Natural killer cell (primary cell): ENCODE results near the gene SEMA5A. TPM values are rescaled to one million over a fixed set of nuclear protein-coding genes. Genes with fewer than 3 reads are reported as not detected.

Experiments
- ATAC-seq, 3 donors: fragments of 150-1000 bp in 2 of 3; fragments of 200-7000 bp in 1 of 3; cut with Tn5 transposase; 1 replicate in 1 of 3; 2 replicates in 2 of 3; pipeline ENCODE4 v1.10.0; 2021; ENCODE audit warnings: mild to moderate bottlenecking in 2 of 3, moderate library complexity in 2 of 3
- DNase-seq, 2 donors: peaks; one replicate each; pipeline versions ENCODE4 v3.0.0 to v3.0.0-alpha.2; 2013 to 2021; ENCODE audit warnings: mixed read lengths in 1 of 2
- H3K27ac ChIP-seq: one replicate; pipeline ENCODE4 v1.5.1; 2013; ENCODE audit warnings: mild to moderate bottlenecking, low read length
- H3K27me3 ChIP-seq: one replicate; pipeline ENCODE4 v1.6.1; 2013; ENCODE audit warnings: low read length; ENCODE audit not compliant: control insufficient read depth, insufficient read depth
- H3K36me3 ChIP-seq: one replicate; pipeline ENCODE4 v1.6.1; 2013; ENCODE audit warnings: low read length; ENCODE audit not compliant: control insufficient read depth, insufficient read depth
- H3K4me1 ChIP-seq: one replicate; pipeline ENCODE4 v1.6.1; 2013; ENCODE audit warnings: low read length; ENCODE audit not compliant: control insufficient read depth, insufficient read depth
- H3K4me3 ChIP-seq: one replicate; pipeline ENCODE4 v1.5.1; 2013; ENCODE audit warnings: low read length
- H3K9me3 ChIP-seq: one replicate; pipeline ENCODE4 v1.6.1; 2013; ENCODE audit warnings: low read length; ENCODE audit not compliant: control insufficient read depth, insufficient read depth
- H3K27ac Mint-ChIP-seq, 2 donors: one replicate each; pipeline ENCODE4 v1.8.0; 2022; ENCODE audit warnings: mild to moderate bottlenecking in 2 of 2, mixed read lengths in 2 of 2, moderate library complexity in 1 of 2
- H3K27me3 Mint-ChIP-seq, 2 donors: one replicate each; pipeline ENCODE4 v1.8.0; 2022; ENCODE audit warnings: low read depth in 2 of 2, mixed read lengths in 2 of 2
- H3K36me3 Mint-ChIP-seq: one replicate; pipeline ENCODE4 v1.8.0; 2022; ENCODE audit warnings: mixed read lengths
- H3K4me1 Mint-ChIP-seq, 2 donors: one replicate each; pipeline ENCODE4 v1.8.0; 2022; ENCODE audit warnings: mixed read lengths in 2 of 2
- H3K4me3 Mint-ChIP-seq: one replicate; pipeline ENCODE4 v1.8.0; 2022; ENCODE audit warnings: mild to moderate bottlenecking, moderate library complexity, mixed read lengths
- H3K9me3 Mint-ChIP-seq, 2 donors: one replicate each; pipeline ENCODE4 v1.8.0; 2022; ENCODE audit warnings: mixed read lengths in 2 of 2
- WGBS: methylation state at CpG from one replicate; pipeline ENCODE4 v1.1.7; 2013; ENCODE audit warnings: missing lambda C conversion rate; ENCODE audit not compliant: insufficient coverage; 5-methylcytosine and 5-hydroxymethylcytosine counted together
- intact Hi-C: fragments of 100-400 bp; cut with micrococcal nuclease; formaldehyde crosslinking; loops from one replicate; pipeline ENCODE4 v1.14.2; 2022
- total RNA-seq, 4 donors: library from RNA; stranded (reverse); fragments of 120-200 nt in 1 of 4; gene quantifications; one replicate each; pipeline versions ENCODE4 v1.2.3 to v1.2.4, GENCODE V29; 2013 to 2022
- TF ChIP-seq, protein P1 (sequence below): fragments of 200-600 bp; IDR thresholded peaks from one replicate; pipeline ENCODE4 v1.8.0; 2022; ENCODE audit warnings: antibody characterized with exemption

The SEMA5A gene
- total RNA-seq, 3 donors from 2014 or later (not counting 1 experiment from before 2014, with no cell fraction given) = 0.15 TPM; not detected in 2

DNA sequence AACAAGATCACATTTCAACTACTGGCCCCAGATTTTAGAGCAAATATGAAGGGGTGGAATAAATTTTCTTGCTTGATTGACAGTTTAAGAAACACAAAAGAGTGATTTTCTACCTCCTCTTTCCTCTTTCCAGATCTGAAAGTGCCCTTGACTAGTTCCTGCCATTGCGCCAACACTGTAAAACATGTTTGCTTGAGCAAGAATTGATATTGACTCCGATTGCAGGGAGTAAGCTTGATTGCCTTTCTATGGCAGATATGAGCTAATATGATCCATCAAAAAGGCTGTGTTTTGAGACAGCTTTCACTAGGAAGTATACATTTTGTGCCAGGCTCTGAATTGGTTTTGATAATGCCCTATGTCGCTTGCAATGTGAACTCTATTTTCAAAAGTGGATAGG lies 508.8 kb downstream of the SEMA5A start:
- intact Hi-C loops = no loop called here
- no peaks in the 10 kb centered on the region for H3K4me1 ChIP-seq
- TF ChIP-seq, protein P1, sequence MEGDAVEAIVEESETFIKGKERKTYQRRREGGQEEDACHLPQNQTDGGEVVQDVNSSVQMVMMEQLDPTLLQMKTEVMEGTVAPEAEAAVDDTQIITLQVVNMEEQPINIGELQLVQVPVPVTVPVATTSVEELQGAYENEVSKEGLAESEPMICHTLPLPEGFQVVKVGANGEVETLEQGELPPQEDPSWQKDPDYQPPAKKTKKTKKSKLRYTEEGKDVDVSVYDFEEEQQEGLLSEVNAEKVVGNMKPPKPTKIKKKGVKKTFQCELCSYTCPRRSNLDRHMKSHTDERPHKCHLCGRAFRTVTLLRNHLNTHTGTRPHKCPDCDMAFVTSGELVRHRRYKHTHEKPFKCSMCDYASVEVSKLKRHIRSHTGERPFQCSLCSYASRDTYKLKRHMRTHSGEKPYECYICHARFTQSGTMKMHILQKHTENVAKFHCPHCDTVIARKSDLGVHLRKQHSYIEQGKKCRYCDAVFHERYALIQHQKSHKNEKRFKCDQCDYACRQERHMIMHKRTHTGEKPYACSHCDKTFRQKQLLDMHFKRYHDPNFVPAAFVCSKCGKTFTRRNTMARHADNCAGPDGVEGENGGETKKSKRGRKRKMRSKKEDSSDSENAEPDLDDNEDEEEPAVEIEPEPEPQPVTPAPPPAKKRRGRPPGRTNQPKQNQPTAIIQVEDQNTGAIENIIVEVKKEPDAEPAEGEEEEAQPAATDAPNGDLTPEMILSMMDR = no peak
- no peaks in the 10 kb centered on the region for H3K27me3 ChIP-seq
- peaks cover 2% of the 10 kb centered on the region for H3K9me3 ChIP-seq
- H3K4me3 ChIP-seq = no peak overlapping the region
- Mint-ChIP-seq H3K9me3 (peaks cover 7 to 11% of the 10 kb centered on the region in 2 donors), H3K4me1 (no peaks in the 10 kb centered on the region), H3K4me3 (no peak overlapping the region), H3K36me3 (no peaks in the 10 kb centered on the region), H3K27me3 (no peaks in the 10 kb centered on the region), H3K27ac (no peak overlapping the region)
- DNase-seq = no peak
- WGBS = 82% methylated on average over 3 of the region's 3 CpGs
- no peaks in the 10 kb centered on the region for H3K36me3 ChIP-seq
- ATAC-seq = no peak
- no peak overlapping the region for H3K27ac ChIP-seq

DNA sequence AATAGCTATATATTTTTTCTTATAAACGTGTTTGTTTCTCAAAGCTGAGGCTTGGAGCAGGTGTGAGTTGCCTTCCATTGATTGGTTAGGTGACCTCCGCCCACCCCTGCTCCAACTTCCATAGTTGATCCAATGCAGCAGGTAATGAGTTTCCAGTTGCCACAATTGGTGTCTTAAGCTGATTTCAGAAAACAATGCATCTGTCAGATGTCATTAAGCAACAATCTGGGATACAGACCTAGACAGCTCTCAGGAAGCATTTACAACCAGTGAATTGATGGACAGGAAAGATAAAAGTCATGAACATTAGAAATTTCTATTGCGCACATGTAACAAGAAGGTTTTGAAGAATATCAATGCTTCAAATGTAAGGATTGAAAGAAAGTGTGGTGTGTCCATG lies 510.5 kb downstream of the SEMA5A start:
- H3K27ac Mint-ChIP-seq = no peak overlapping the region
- no peaks in the 10 kb centered on the region for H3K27me3 Mint-ChIP-seq
- Histone ChIP-seq H3K4me3 (no peak overlapping the region), H3K9me3 (no peaks in the 10 kb centered on the region), H3K27ac (no peak overlapping the region), H3K27me3 (no peaks in the 10 kb centered on the region), H3K36me3 (no peaks in the 10 kb centered on the region), H3K4me1 (no peaks in the 10 kb centered on the region)
- intact Hi-C loops = no loop called here
- H3K4me1 Mint-ChIP-seq = no peaks in the 10 kb centered on the region
- TF ChIP-seq, protein P1 = no peak
- no peaks in the 10 kb centered on the region for H3K36me3 Mint-ChIP-seq
- peaks cover 7 to 10% of the 10 kb centered on the region in 2 donors for H3K9me3 Mint-ChIP-seq
- WGBS = 93% methylated on average over 2 of the region's 3 CpGs
- no peak for DNase-seq
- no peak overlapping the region for H3K4me3 Mint-ChIP-seq
- no peak for ATAC-seq

DNA sequence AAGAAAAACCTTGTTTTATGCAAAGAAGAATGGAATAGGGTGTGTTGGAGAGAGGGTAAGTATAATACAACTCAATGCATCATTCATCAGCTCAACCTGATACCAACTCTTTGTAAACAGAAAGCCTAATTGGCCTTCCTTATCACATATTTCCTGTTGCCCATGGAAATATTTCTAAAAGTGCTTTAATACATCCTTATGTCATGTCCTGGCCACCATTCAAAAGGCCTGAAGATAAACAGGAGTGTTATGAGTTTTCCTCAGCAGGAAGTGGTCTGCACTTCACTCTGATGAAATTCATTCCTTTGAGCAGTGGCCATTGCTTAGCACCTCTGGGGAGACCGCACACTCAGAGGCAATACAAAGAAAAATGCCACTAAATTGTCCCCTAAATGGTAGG lies 511.2 kb downstream of the SEMA5A start:
- intact Hi-C loops = no loop called here
- Histone ChIP-seq H3K27me3 (no peaks in the 10 kb centered on the region), H3K36me3 (no peaks in the 10 kb centered on the region), H3K4me3 (no peak overlapping the region), H3K4me1 (no peaks in the 10 kb centered on the region), H3K27ac (no peak overlapping the region), H3K9me3 (no peaks in the 10 kb centered on the region)
- WGBS = 73% methylated on average over 1 of the region's 1 CpG
- Mint-ChIP-seq H3K4me3 (no peak overlapping the region), H3K27me3 (no peaks in the 10 kb centered on the region), H3K27ac (no peak overlapping the region), H3K9me3 (peaks cover 4 to 6% of the 10 kb centered on the region in 2 donors), H3K4me1 (no peaks in the 10 kb centered on the region), H3K36me3 (no peaks in the 10 kb centered on the region)
- TF ChIP-seq, protein P1 = no peak
- DNase-seq = no peak
- ATAC-seq = no peak

GRCh38 chr5:9033524-9033923 lies 512.4 kb downstream of the SEMA5A start:
- intact Hi-C loops = no loop called here
- TF ChIP-seq, protein P1 = no peak
- H3K27me3 ChIP-seq = no peaks in the 10 kb centered on the region
- no peak for ATAC-seq
- no peaks in the 10 kb centered on the region for H3K36me3 ChIP-seq
- no peak overlapping the region for H3K27ac ChIP-seq
- peaks cover 5 to 7% of the 10 kb centered on the region in 2 donors for H3K9me3 Mint-ChIP-seq
- WGBS = 0% methylated on average over 1 of the region's 1 CpG
- H3K36me3 Mint-ChIP-seq = peaks cover under 1% of the 10 kb centered on the region
- DNase-seq = no peak
- no peak overlapping the region for H3K27ac Mint-ChIP-seq
- no peak overlapping the region for H3K4me3 ChIP-seq
- no peaks in the 10 kb centered on the region for H3K9me3 ChIP-seq
- H3K4me1 ChIP-seq = no peaks in the 10 kb centered on the region
- H3K27me3 Mint-ChIP-seq = no peaks in the 10 kb centered on the region
- H3K4me1 Mint-ChIP-seq = no peaks in the 10 kb centered on the region
- H3K4me3 Mint-ChIP-seq = no peak overlapping the region
